OCI-LY7 (cell line): ENCODE measurements around the gene KRT79. TPM values are rescaled to one million over a fixed set of nuclear protein-coding genes. Genes with fewer than 3 reads are reported as not detected.

Experiments
- BruUV-seq: library from RNA; stranded (reverse); fragments of 400-500 nt; replicated peaks from 2 replicates; lab custom pipeline; 2021; lab: Mats Ljungman, UMichigan
- CTCF ChIA-PET: fragments of 300-600 bp; sonication (Branson Sonifier 250); formaldehyde crosslinking; loops from one replicate; lab custom pipeline; 2022; ENCODE audit warnings: antibody characterized with exemption; ENCODE audit not compliant: unreplicated experiment; lab: Charles Lee
- POLR2A ChIA-PET: fragments of 300-600 bp; sonication (Branson Sonifier 250); formaldehyde crosslinking; loops from one replicate; lab custom pipeline; 2022; ENCODE audit warnings: antibody characterized with exemption; lab: Charles Lee
- DNase-seq: peaks from one replicate; pipeline ENCODE4 v3.0.0-alpha.2; 2015; ENCODE audit warnings: low spot score
- H2AFZ ChIP-seq: fragments of 200-600 bp; sonication (generic), shearing (Covaris generic); 2 replicates; pipeline ENCODE4 v1.6.1; 2014; ENCODE audit warnings: mild to moderate bottlenecking, antibody characterized with exemption, low read length, moderate library complexity
- H3K27ac ChIP-seq: fragments of 200-600 bp; sonication (generic); 2 replicates; pipeline ENCODE4 v1.5.1; 2014; ENCODE audit warnings: mixed run types, low read depth, mild to moderate bottlenecking, moderate library complexity, low read length, inconsistent platforms; ENCODE audit not compliant: poor library complexity, severe bottlenecking
- H3K36me3 ChIP-seq: fragments of 200-600 bp; sonication (generic); 2 replicates; pipeline ENCODE4 v1.6.1; 2014; ENCODE audit warnings: mild to moderate bottlenecking, antibody characterized with exemption, low read length, moderate library complexity, mixed read lengths; ENCODE audit not compliant: insufficient read depth
- H3K4me1 ChIP-seq: fragments of 200-600 bp; sonication (generic); 2 replicates; pipeline ENCODE4 v1.5.1; 2014; ENCODE audit warnings: mild to moderate bottlenecking, low read length; ENCODE audit not compliant: insufficient read depth, poor library complexity, severe bottlenecking
- H3K4me2 ChIP-seq: fragments of 200-600 bp; sonication (generic); 2 replicates; pipeline ENCODE4 v1.6.1; 2014; ENCODE audit warnings: mild to moderate bottlenecking, low read length
- H3K4me3 ChIP-seq: fragments of 200-600 bp; sonication (generic); 2 replicates; pipeline ENCODE4 v1.5.1; 2014; ENCODE audit warnings: mild to moderate bottlenecking, low read depth, low read length; ENCODE audit not compliant: poor library complexity, severe bottlenecking
- H3K79me2 ChIP-seq: fragments of 200-600 bp; sonication (generic); 2 replicates; pipeline ENCODE4 v1.6.1; 2016; ENCODE audit warnings: low read depth, mild to moderate bottlenecking, low read length, moderate library complexity, mixed read lengths; ENCODE audit not compliant: insufficient read depth
- H3K9me2 ChIP-seq: fragments of 200-600 bp; sonication (generic); 2 replicates; pipeline ENCODE4 v1.6.1; 2016; ENCODE audit warnings: mild to moderate bottlenecking, low read length, mixed read lengths; ENCODE audit not compliant: insufficient read depth
- H3K9me3 ChIP-seq: fragments of 200-600 bp; sonication (generic); 2 replicates; pipeline ENCODE4 v1.6.1; 2014; ENCODE audit warnings: mild to moderate bottlenecking, mixed run types, low read length, mixed read lengths
- H4K20me1 ChIP-seq: fragments of 200-600 bp; sonication (generic); 2 replicates; pipeline ENCODE4 v1.6.1; 2014; ENCODE audit warnings: mild to moderate bottlenecking, antibody characterized with exemption, low read length, moderate library complexity, mixed read lengths; ENCODE audit not compliant: insufficient read depth
- CTCF ChIP-seq: fragments of 200-600 bp; sonication (generic); conservative IDR thresholded peaks from 2 replicates; pipeline ENCODE4 v1.5.1; 2014; ENCODE audit warnings: mild to moderate bottlenecking, antibody characterized with exemption, low read length, moderate library complexity, mixed read lengths
- EZH2phosphoT487 ChIP-seq: fragments of 200-600 bp; sonication (generic); IDR thresholded peaks from 2 replicates; pipeline ENCODE4 v1.6.1; 2018; ENCODE audit warnings: low read depth, borderline replicate concordance, mild to moderate bottlenecking, mixed run types, antibody characterized with exemption, low read length, moderate library complexity, mixed read lengths
- intact Hi-C: fragments of 100-400 bp; cut with micrococcal nuclease; formaldehyde crosslinking; loops from one replicate; pipeline ENCODE4 v1.10.0; 2022; ENCODE audit not compliant: unreplicated experiment
- total RNA-seq, 2 experiments: library from RNA; depleted of rRNA in 1 of 2; stranded (reverse); fragments of >200 nt in 1 of 2; shearing (Covaris generic) in 1 of 2; gene quantifications; 2 replicates each; pipeline ENCODE4 v1.2.3, GENCODE V29; 2014 to 2022

KRT79 gene
- total RNA-seq, 2 experiments from 2014 or later: not detected

GRCh38 chr12:52824741-52825410, 9.2 kb downstream of the KRT79 start:
- Histone ChIP-seq H3K9me3 (no peaks in the 10 kb centered on the region), H3K4me2 (no peak overlapping the region), H3K4me3 (no peak overlapping the region), H3K36me3 (no peaks in the 10 kb centered on the region), H3K79me2 (no peaks in the 10 kb centered on the region), H4K20me1 (no peaks in the 10 kb centered on the region), H2AFZ (no peak overlapping the region), H3K4me1 (no peaks in the 10 kb centered on the region), H3K9me2 (no peaks in the 10 kb centered on the region), H3K27ac (no peak overlapping the region)
- ChIA-PET POLR2A (no interaction called here), CTCF (no interaction called here)
- no TSS peak for BruUV-seq
- no peak for TF ChIP-seq EZH2phosphoT487
- DNase-seq: no peak
- intact Hi-C loops: no loop called here

GRCh38 chr12:52823761-52824450, 10.2 kb downstream of the KRT79 start:
- CTCF ChIA-PET: no interaction called here
- Histone ChIP-seq H3K9me3 (no peaks in the 10 kb centered on the region), H2AFZ (no peak overlapping the region), H3K36me3 (no peaks in the 10 kb centered on the region), H3K4me1 (no peaks in the 10 kb centered on the region), H3K4me3 (no peak overlapping the region), H3K4me2 (no peak overlapping the region), H3K27ac (no peak overlapping the region), H3K79me2 (no peaks in the 10 kb centered on the region), H4K20me1 (no peaks in the 10 kb centered on the region), H3K9me2 (no peaks in the 10 kb centered on the region)
- DNase-seq: no peak
- POLR2A ChIA-PET: no interaction called here
- no TSS peak for BruUV-seq
- no peak for TF ChIP-seq CTCF
- TF ChIP-seq EZH2phosphoT487: no peak
- intact Hi-C loops: no loop called here

GRCh38 chr12:52822771-52823510, 11.2 kb downstream of the KRT79 start:
- no peaks in the 10 kb centered on the region for H3K9me3 ChIP-seq
- no TSS peak for BruUV-seq
- POLR2A ChIA-PET: no interaction called here
- H3K4me3 ChIP-seq: no peak overlapping the region
- CTCF ChIA-PET: no interaction called here
- H2AFZ ChIP-seq: no peak overlapping the region
- H3K79me2 ChIP-seq: no peaks in the 10 kb centered on the region
- DNase-seq: no peak
- no peak overlapping the region for H3K27ac ChIP-seq
- H3K36me3 ChIP-seq: no peaks in the 10 kb centered on the region
- TF ChIP-seq CTCF: no peak
- no peak overlapping the region for H3K4me2 ChIP-seq
- no peaks in the 10 kb centered on the region for H3K9me2 ChIP-seq
- H4K20me1 ChIP-seq: no peaks in the 10 kb centered on the region
- intact Hi-C loops: no loop called here
- H3K4me1 ChIP-seq: no peaks in the 10 kb centered on the region
